H1 (cell line): ENCODE results near the gene MROH2A. TPM values are rescaled to one million over a fixed set of nuclear protein-coding genes. Genes with fewer than 3 reads are reported as not detected.

Source experiments
- CTCF ChIA-PET: fragments of 300-600 bp; sonication (Branson Sonifier 250); formaldehyde crosslinking; loops from one replicate; lab custom pipeline; 2021; ENCODE audit not compliant: partially characterized antibody; lab: Charles Lee
- POLR2A ChIA-PET: fragments of 300-600 bp; sonication (Branson Sonifier 250); formaldehyde crosslinking; loops from one replicate; lab custom pipeline; 2021; ENCODE audit warnings: inconsistent platforms; ENCODE audit not compliant: partially characterized antibody; lab: Charles Lee
- DNase-seq, 2 experiments: peaks; one replicate each; pipeline versions ENCODE4 v3.0.0 to v3.0.0-alpha.2; 2010 to 2022; ENCODE audit warnings: low spot score in 2 of 2, low read depth in 1 of 2, mixed read lengths in 1 of 2
- FAIRE-seq: peaks from 2 replicates; lab custom pipeline; 2011; peaks lifted over from hg19 to GRCh38; lab: Jason Lieb, UNC
- H2AFZ ChIP-seq: 2 replicates; pipeline ENCODE4 v1.8.1; 2012; ENCODE audit warnings: low read length, inconsistent platforms
- H2AK5ac ChIP-seq: 2 replicates; pipeline ENCODE4 v1.6.1; 2013; ENCODE audit warnings: low read depth, low read length
- H2BK120ac ChIP-seq: replicated peaks from 2 replicates; pipeline ENCODE3; 2013; ENCODE audit warnings: low read depth, low read length, inconsistent platforms
- H2BK12ac ChIP-seq: 2 replicates; pipeline ENCODE4 v1.6.1; 2013; ENCODE audit warnings: low read depth, low read length
- H2BK15ac ChIP-seq: 2 replicates; pipeline ENCODE4 v1.6.1; 2013; ENCODE audit warnings: low read length
- H2BK20ac ChIP-seq: 2 replicates; pipeline ENCODE4 v1.6.1; 2013; ENCODE audit warnings: low read length
- H2BK5ac ChIP-seq: 2 replicates; pipeline ENCODE4 v1.6.1; 2013; ENCODE audit warnings: low read depth, low read length
- H3K14ac ChIP-seq: 2 replicates; pipeline ENCODE4 v1.6.1; 2013; ENCODE audit warnings: inconsistent platforms; ENCODE audit not compliant: insufficient read length
- H3K18ac ChIP-seq: 2 replicates; pipeline ENCODE4 v1.6.1; 2013; ENCODE audit warnings: low read length; ENCODE audit errors: extremely low read depth
- H3K23ac ChIP-seq: 2 replicates; pipeline ENCODE4 v1.6.1; 2013; ENCODE audit warnings: inconsistent platforms; ENCODE audit not compliant: insufficient read length
- H3K23me2 ChIP-seq: 2 replicates; pipeline ENCODE4 v1.6.1; 2013; ENCODE audit warnings: low read depth, low read length
- H3K27ac ChIP-seq: 2 replicates; pipeline ENCODE4 v1.6.1; 2011; ENCODE audit warnings: low read depth, low read length, inconsistent platforms
- H3K27me3 ChIP-seq, 4 experiments: replicated peaks in 1 of 4; 1 replicate in 1 of 4; 2 replicates in 3 of 4; pipeline versions ENCODE4 v1.6.1 to v1.8.1; 2011 to 2013; ENCODE audit warnings: low read length in 3 of 4, mild to moderate bottlenecking in 3 of 4, inconsistent platforms in 2 of 4, mixed read lengths in 2 of 4, moderate library complexity in 1 of 4; ENCODE audit not compliant: control insufficient read depth in 3 of 4, insufficient read depth in 3 of 4; ENCODE audit errors: extremely low read depth in 1 of 4
- H3K36me3 ChIP-seq, 4 experiments: 2 replicates each; pipeline versions ENCODE4 v1.6.1 to v1.8.1; 2011 to 2013; ENCODE audit warnings: mild to moderate bottlenecking in 4 of 4, low read length in 3 of 4, moderate library complexity in 2 of 4, control low read depth in 1 of 4, inconsistent platforms in 1 of 4; ENCODE audit not compliant: insufficient read depth in 4 of 4, control insufficient read depth in 2 of 4
- H3K4ac ChIP-seq: replicated peaks from 2 replicates; pipeline ENCODE3; 2013; ENCODE audit warnings: low read length, low read depth, mixed read lengths, inconsistent platforms; ENCODE audit not compliant: insufficient read length
- H3K4me1 ChIP-seq, 4 experiments: replicated peaks in 1 of 4; 1 replicate in 1 of 4; 2 replicates in 3 of 4; pipeline versions ENCODE4 v1.6.1 to v1.8.1; 2011 to 2013; ENCODE audit warnings: low read length in 3 of 4, inconsistent platforms in 2 of 4, mixed read lengths in 1 of 4; ENCODE audit not compliant: insufficient read depth in 4 of 4, control insufficient read depth in 3 of 4
- H3K4me2 ChIP-seq, 2 experiments: 2 replicates each; pipeline versions ENCODE4 v1.6.1 to v1.8.1; 2011 to 2013; ENCODE audit warnings: low read depth in 2 of 2, low read length in 2 of 2, control low read depth in 1 of 2, inconsistent platforms in 1 of 2, mild to moderate bottlenecking in 1 of 2; ENCODE audit not compliant: insufficient read depth in 1 of 2
- H3K4me3 ChIP-seq, 4 experiments: fragments of 200-600, 300-600 bp in 1 of 4; sonication (generic), shearing (Covaris generic), sonication (Bioruptor Twin) in 1 of 4; 2 replicates each; pipeline versions ENCODE4 v1.5.1 to v1.8.1; 2011 to 2016; ENCODE audit warnings: low read length in 4 of 4, low read depth in 3 of 4, control low read depth in 2 of 4, inconsistent platforms in 2 of 4, mild to moderate bottlenecking in 2 of 4, mixed read lengths in 1 of 4, moderate library complexity in 1 of 4; ENCODE audit not compliant: insufficient read depth in 2 of 4; ENCODE audit errors: extremely low read depth in 1 of 4
- H3K56ac ChIP-seq: replicated peaks from 2 replicates; pipeline ENCODE3; 2013; ENCODE audit warnings: low read depth, mild to moderate bottlenecking, mixed read lengths, low read length, inconsistent platforms; ENCODE audit not compliant: insufficient read length
- H3K79me1 ChIP-seq: 2 replicates; pipeline ENCODE4 v1.6.1; 2013; ENCODE audit warnings: low read depth, low read length, control low read depth
- H3K79me2 ChIP-seq, 2 experiments: 2 replicates each; pipeline versions ENCODE4 v1.6.1 to v1.8.1; 2012 to 2013; ENCODE audit warnings: low read length in 2 of 2, mild to moderate bottlenecking in 2 of 2, inconsistent platforms in 1 of 2; ENCODE audit not compliant: insufficient read depth in 2 of 2, control insufficient read depth in 1 of 2
- H3K9ac ChIP-seq, 4 experiments: replicated peaks in 1 of 4; 1 replicate in 1 of 4; 2 replicates in 3 of 4; pipeline versions ENCODE4 v1.6.1 to v1.8.1; 2011 to 2013; ENCODE audit warnings: low read depth in 3 of 4, low read length in 3 of 4, control low read depth in 2 of 4, mild to moderate bottlenecking in 2 of 4, moderate library complexity in 2 of 4, inconsistent platforms in 1 of 4; ENCODE audit errors: extremely low read depth in 1 of 4
- H3K9me3 ChIP-seq, 2 experiments: 2 replicates each; pipeline versions ENCODE4 v1.6.1 to v1.8.1; 2012 to 2013; ENCODE audit warnings: mild to moderate bottlenecking in 2 of 2, moderate library complexity in 2 of 2, control low read depth in 1 of 2, inconsistent platforms in 1 of 2, low read depth in 1 of 2, low read length in 1 of 2, mixed read lengths in 1 of 2; ENCODE audit not compliant: insufficient read depth in 2 of 2
- H4K20me1 ChIP-seq, 2 experiments: replicated peaks in 1 of 2; 2 replicates each; pipeline versions ENCODE3 to v1.8.1; 2011 to 2013; ENCODE audit warnings: inconsistent platforms in 2 of 2, low read length in 2 of 2, mild to moderate bottlenecking in 1 of 2; ENCODE audit not compliant: insufficient read depth in 2 of 2, control insufficient read depth in 1 of 2
- H4K5ac ChIP-seq: 2 replicates; pipeline ENCODE4 v1.6.1; 2013; ENCODE audit warnings: low read length, low read depth, mixed read lengths, inconsistent platforms; ENCODE audit not compliant: insufficient read length
- H4K8ac ChIP-seq: 2 replicates; pipeline ENCODE4 v1.8.0; 2013; ENCODE audit warnings: mild to moderate bottlenecking, moderate library complexity, low read length, inconsistent platforms; ENCODE audit not compliant: insufficient read depth; ENCODE audit errors: extremely low read depth
- H4K91ac ChIP-seq: replicated peaks from 2 replicates; pipeline ENCODE3; 2013; ENCODE audit warnings: low read length, mixed read lengths, inconsistent platforms; ENCODE audit not compliant: insufficient read length
- POLR2A ChIP-seq, 2 experiments: IDR thresholded peaks; 1 replicate in 1 of 2; 2 replicates in 1 of 2; pipeline ENCODE4 v1.6.1; 2011; ENCODE audit warnings: low read depth in 2 of 2, low read length in 2 of 2, mild to moderate bottlenecking in 2 of 2; ENCODE audit errors: control extremely low read depth in 1 of 2
- RNF2 ChIP-seq: fragments of 200-900, 300-1000 bp; sonication (generic); IDR thresholded peaks from 2 replicates; pipeline ENCODE4 v1.7.1; 2016; ENCODE audit warnings: borderline replicate concordance, low read depth, mild to moderate bottlenecking, antibody characterized with exemption, low read length; ENCODE audit not compliant: poor library complexity, severe bottlenecking; ENCODE audit errors: missing control alignments
- WGBS, 2 experiments: shearing (Covaris generic) in 1 of 2; methylation state at CpG; one replicate each; pipeline versions ENCODE4 v1.1.6 to v1.1.7; 2013 to 2015; ENCODE audit warnings: low lambda C conversion rate in 2 of 2, mixed read lengths in 2 of 2, inconsistent platforms in 1 of 2, low coverage in 1 of 2, missing lambda C conversion rate in 1 of 2; ENCODE audit not compliant: insufficient replicate concordance in 2 of 2, insufficient coverage in 1 of 2, insufficient read length in 1 of 2; ENCODE audit errors: extremely low coverage in 1 of 2, missing lambda C conversion rate in 1 of 2; 5-methylcytosine and 5-hydroxymethylcytosine counted together
- polyA plus RNA-seq, 7 experiments: library from polyadenylated mRNA; depleted of rRNA in 3 of 7; stranded (reverse) in 5 of 7; unstranded in 2 of 7; fragments of >200 nt in 5 of 7; fragments of 200-250 nt in 2 of 7; gene quantifications; 1 replicate in 5 of 7; 2 replicates in 1 of 7; 4 replicates in 1 of 7; pipeline versions ENCODE4 v1.2.1 to v1.2.3, GENCODE V29; 2011 to 2013; ENCODE audit warnings: missing spikeins in 2 of 7, mixed read lengths in 2 of 7
- total RNA-seq: library from RNA; stranded (reverse); fragmentation: NEBNext Ultra II Directional; extraction: Animal tissue kit (Norgen Biotek cat#: 25700); gene quantifications from 2 replicates; pipeline ENCODE4 v1.2.1, GENCODE V29; 2021

MROH2A gene
- total and polyA plus RNA-seq, 2 of the 8 experiments (the other 6 are each of a cell fraction or from before 2014, with no cell fraction given): not detected

GRCh38 chr2:233832414-233832813 is 54.3 kb downstream of the MROH2A start:
- peaks cover 0 to 7% of the 10 kb centered on the region in 2 experiments for H4K20me1 ChIP-seq
- H2BK5ac ChIP-seq: no peak overlapping the region
- no peak for TF ChIP-seq RNF2
- no peak; a peak in 1 of 3 replicates for TF ChIP-seq POLR2A (IDR thresholded peaks at IDR 0.05; ENCODE audit: control extremely low read depth in 1 of 2, low read depth in 2 of 2, low read length in 2 of 2)
- H3K27me3 ChIP-seq: no peaks in the 10 kb centered on the region
- no peak overlapping the region for H4K91ac ChIP-seq
- H2AFZ ChIP-seq: no peak overlapping the region
- no peak overlapping the region for H3K4me3 ChIP-seq
- H4K8ac ChIP-seq: no peak overlapping the region
- no peak overlapping the region for H2BK120ac ChIP-seq
- H3K27ac ChIP-seq: no peak overlapping the region
- no peaks in the 10 kb centered on the region for H3K9me3 ChIP-seq
- no peaks in the 10 kb centered on the region for H3K23me2 ChIP-seq
- POLR2A ChIA-PET: interaction anchor here (1.0 to 1.8 kb wide), 6 partner anchors 12 to 432 kb away, joined by 3 to 8 read pairs (median 3); no protein-coding TSS in a partner anchor
- no peak overlapping the region for H3K14ac ChIP-seq
- peaks cover 8 to 29% (median 17%) of the 10 kb centered on the region in 4 experiments; a peak in 7 of 8 replicates for H3K36me3 ChIP-seq
- DNase-seq (no peak), FAIRE-seq (no peak)
- H3K4me2 ChIP-seq: no peak overlapping the region
- no peak overlapping the region for H3K56ac ChIP-seq
- WGBS, 2 experiments: 78% methylated on average over 9 of the region's 9 CpGs; no CpG with 5 or more reads in 1 of the 2 experiments
- H3K9ac ChIP-seq: no peak overlapping the region
- no peak overlapping the region for H2BK20ac ChIP-seq
- no peaks in the 10 kb centered on the region for H3K4me1 ChIP-seq
- no peak overlapping the region for H2AK5ac ChIP-seq
- CTCF ChIA-PET: interaction anchor here (0.6 to 5.3 kb wide), 23 partner anchors 8 to 430 kb away, joined by 3 to 35 read pairs (median 4); no protein-coding TSS in a partner anchor
- no peak overlapping the region for H3K4ac ChIP-seq
- no peak overlapping the region for H3K23ac ChIP-seq
- H3K79me2 ChIP-seq: peaks cover 0 to 9% of the 10 kb centered on the region in 2 experiments; a peak in 2 of 4 replicates
- H2BK12ac ChIP-seq: no peak overlapping the region
- H4K5ac ChIP-seq: no peak overlapping the region
- no peaks in the 10 kb centered on the region for H3K79me1 ChIP-seq
- no peak overlapping the region for H3K18ac ChIP-seq
- no peak overlapping the region for H2BK15ac ChIP-seq
